Activated CD8-positive, alpha-beta memory T cell treated with anti-CD3 and anti-CD28 coated beads for 1 hour (primary cell): Measurements from ENCODE around the gene B3GALNT2.
"Not testable (repeated sequence)": the region's sequence is repeated elsewhere in the genome, so short reads cannot be mapped to it uniquely, and the experiment has no call there.

Source experiments
- DNase-seq, 2 donors: peaks; one replicate each; pipeline ENCODE4 v3.0.0-alpha.2; 2020; ENCODE audit warnings: low read depth in 1 of 2; ENCODE audit errors: extremely low read depth in 1 of 2

Gene B3GALNT2

DNA sequence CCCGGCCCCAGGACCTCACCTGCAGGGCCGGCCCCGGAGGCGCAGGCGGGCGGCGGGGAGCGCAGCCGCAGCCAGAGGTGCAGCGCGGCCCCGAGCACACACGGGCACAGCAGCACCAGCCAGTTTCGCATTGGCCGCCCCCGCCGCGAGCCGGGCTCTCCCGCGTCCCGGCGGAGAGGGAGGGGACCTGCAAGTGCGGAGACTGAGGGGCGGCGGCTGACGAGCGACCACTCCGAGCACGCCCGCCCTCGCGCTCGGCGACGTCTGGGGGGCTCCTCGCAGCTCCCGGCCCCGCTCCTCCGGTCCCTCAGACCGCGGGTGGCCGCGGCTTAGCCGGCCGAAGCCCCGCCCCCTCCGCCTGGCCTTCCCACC, at the start of gene B3GALNT2:
B3GALNT2 (minus strand) TSS at position 331 of the 372 bp plus-strand sequence; CDS start at position 131, 200 bp downstream.
- no peak for DNase-seq

DNA sequence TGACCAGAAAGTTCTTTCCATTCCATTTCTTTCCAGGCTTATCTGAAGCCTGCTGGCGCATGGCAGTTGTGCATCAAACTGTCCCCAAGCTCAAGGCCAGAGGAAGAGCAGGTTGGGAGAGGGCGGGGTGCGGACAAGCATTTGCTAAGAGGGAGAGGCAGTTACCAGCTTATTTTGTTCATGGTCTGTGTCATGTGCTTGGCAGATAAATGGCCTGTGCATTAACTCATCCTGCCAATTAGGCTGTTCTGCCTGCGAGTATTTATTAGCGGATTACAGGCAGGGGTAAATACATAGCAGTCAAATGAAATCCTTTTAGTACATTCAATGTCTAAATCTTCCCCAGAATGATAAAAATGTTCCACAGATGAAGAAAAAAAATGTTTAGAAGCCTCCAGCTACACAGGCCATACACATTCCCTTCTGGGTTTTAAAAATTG, 48.9 kb upstream of the B3GALNT2 start:
- no peak for DNase-seq

DNA sequence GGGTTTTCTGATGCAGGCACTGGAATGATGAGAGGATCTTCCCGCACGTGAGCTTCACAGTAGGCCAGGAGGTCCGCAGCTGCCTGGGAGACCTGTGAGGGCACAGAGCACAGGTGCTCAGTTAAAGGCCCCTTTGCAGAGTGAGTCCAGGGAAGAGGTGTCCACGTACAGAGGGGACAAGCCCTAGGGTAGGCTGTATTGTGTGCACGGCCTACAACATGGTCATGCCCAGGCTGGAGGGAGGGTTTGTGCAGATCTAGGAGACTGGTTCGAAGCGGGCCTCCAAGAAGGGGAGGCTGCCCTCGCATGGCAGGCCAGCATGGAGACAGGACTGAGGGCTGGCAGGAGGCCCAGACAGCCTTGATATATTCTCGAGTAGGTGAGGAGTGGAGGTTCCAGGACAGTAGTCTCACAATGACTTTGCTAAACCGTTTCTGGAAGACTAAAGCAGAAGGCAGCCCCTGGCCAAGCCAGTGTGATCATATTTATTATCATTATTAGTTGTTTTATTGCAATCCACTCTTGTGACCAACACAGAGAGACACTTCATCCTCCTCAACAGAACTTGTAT, 48.0 kb upstream of the B3GALNT2 start:
- no peak for DNase-seq

- DNase-seq: no peak
These were observed 45.3 kb upstream of the B3GALNT2 start for GRCh38 chr1:235549351-235550139.

DNA sequence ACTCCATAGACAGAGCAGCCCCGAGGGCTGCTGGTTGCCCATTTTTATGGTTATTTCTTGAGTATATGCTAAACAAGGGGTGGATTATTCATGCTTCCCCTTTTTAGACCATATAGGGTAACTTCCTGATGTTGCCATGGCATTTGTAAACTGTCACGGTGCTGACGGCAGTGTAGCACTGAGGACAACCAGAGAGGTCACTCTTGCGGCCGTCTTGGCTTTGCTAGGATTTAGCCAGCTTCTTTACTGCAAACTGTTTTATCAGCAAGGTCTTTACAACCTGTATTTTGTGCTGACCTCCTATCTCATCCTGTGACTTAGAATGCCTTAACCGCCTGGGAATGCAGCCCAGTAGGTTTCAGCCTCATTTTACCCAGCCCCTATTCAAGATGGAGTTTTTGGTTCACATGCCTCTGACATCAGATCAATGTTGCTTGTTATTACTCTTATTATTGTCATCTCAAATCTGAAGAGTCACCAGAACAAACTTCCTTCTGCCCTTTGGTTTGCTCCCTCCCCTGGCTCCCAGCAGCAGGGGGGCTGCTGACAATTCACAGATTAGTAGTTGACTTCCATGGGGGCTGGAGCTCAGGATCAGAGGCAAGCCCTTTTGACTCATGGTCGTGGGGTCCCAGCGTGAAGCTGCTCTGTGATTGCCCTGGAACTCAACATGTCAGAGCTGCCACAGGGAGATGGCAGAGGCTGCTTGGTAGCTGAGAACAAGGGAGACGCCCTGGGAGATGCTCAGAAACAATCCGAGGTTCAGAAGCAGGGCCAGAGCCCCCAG, 42.3 kb upstream of the B3GALNT2 start:
- not testable (repeated sequence) for DNase-seq

DNA sequence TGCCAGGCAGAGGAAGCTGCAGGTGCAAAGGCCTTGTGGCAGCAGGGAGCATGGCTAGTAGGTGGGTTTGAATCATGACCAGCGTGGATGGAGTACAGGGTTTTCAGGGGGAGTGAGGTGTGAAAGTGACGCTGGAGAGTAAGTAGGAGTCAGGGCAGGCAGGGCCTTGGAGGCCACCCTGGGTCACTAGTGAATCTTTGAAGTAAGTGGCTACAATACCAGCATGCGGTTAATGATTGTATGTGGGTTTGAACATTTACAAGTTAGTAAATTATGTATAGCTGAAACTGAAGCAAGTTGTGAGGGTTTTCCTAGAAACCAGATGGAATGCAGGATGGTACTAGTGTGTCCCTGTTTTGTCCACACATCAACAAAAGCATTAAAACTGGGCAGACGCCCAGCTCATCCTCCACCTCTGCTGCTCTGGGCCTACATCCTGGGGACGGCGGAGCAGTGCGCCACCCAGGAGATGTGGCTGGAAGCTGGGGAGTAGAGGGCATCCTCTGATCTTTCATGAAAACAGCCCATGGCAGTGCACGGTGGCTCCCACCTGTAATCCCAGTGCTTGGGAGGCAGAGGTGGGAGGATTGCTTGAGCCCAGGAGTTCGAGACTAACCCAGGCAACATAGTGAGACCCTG, 41.2 kb upstream of the B3GALNT2 start:
- DNase-seq: no peak

- DNase-seq: not testable (repeated sequence)
These were observed 38.6 kb upstream of the B3GALNT2 start for GRCh38 chr1:235542845-235543244.

- no peak for DNase-seq
These were observed 29.4 kb upstream of the B3GALNT2 start for GRCh38 chr1:235533476-235534168.

DNA sequence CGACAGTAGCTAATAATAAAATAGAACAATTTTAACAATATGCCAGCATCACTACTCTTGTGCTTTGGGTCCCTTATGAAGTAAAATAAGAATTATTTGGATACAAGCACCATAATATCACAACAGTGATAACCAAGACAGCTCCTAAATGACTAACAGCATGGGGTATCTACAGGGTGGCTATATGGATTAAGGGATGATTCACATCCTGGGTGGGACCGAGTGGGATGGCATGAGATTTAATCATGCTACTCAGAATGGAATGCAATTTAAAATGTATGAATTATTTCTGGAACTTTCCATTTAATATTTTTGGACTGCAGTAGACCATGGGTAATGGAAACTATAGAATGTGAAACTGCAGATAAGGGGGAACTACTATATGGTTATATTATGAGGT, 28.1 kb upstream of the B3GALNT2 start:
- DNase-seq: no peak

DNA sequence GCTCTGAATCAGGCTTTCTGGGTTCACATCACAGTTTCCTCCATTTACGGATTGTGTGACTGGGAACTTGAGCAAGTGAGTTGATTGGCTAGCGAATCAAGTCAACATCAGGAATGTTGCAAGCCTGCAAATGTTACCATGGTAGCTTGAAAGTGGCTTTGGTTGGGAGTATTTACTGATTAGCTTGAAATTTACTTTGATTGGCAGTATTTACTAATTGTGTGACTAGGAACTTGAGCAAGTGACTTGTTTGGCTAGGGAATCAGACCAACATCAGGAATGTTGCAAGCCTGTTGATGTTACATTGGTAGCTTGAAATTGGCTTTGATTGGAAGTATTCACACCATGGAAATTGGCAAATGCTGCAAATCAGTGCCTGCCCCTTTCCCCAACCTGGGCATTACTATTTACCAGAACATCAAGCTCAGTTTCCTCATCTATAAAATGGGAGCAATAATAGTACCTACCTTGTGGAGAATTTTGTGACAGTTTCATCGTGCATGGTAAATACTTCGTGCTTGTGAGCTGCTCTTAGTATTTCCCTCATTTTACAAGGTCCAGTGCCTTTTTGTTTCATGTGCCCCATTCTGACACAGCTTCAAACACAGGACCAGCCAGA, 23.1 kb upstream of the B3GALNT2 start:
- DNase-seq: no peak

DNA sequence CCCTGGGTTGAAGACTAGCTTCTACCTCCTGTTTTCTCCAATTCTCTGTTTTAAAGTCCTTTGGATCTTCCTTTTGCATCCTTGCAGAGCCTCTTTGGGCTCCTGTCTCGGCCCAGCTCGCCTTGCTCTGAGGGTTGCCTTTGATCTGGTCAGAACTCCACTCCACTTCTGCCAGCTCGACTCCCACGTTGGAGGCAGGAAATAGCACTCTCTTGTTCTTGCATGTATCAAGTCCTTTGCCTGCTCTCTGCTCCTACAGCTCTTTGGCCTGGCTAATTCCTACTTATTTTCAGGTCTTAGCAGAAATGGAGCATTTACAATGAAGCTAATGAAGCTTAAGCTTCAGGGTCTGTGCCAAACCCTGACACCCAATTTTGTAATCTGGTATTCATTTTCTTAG, 21.1 kb upstream of the B3GALNT2 start:
- DNase-seq: no peak

- DNase-seq: no peak
These were observed 12.7 kb upstream of the B3GALNT2 start for GRCh38 chr1:235516862-235517446.

DNA sequence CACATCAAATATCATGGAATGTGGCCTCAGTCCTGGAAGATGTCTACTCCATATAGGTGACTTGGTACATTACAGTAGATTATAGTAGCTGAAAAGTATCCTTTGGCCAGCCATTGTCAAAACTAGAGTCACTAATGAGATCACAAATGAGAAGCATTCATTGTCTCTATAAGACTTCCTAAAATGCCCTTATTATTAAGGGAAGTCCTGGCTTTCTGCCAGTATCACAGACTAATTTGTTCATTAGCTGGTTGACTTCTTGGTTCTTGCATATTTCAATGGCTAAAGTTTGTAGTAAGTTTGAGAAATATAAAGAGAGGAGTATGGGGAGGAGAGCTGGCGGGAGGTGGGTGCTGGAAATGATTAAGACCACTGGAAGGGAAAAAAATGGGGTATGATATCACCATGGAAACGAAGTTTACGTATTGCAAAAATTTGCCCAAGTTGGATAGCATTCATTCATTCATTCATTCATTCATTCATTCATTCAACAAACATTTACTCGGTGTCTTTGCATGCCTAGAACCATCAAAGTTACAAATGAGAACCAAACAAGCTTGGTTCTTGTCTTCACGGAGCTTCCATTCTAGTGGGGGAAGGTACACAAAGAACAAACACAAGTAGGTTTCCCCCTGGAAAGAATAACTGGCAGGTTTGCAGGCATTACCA, 11.7 kb upstream of the B3GALNT2 start:
- DNase-seq: no peak

GRCh38 chr1:235513495-235514366, 9.5 kb upstream of the B3GALNT2 start:
- peak in 1 of 2 donors; percentile 2 for DNase-seq

GRCh38 chr1:235511470-235512240, 7.4 kb upstream of the B3GALNT2 start:
- DNase-seq: no peak

DNA sequence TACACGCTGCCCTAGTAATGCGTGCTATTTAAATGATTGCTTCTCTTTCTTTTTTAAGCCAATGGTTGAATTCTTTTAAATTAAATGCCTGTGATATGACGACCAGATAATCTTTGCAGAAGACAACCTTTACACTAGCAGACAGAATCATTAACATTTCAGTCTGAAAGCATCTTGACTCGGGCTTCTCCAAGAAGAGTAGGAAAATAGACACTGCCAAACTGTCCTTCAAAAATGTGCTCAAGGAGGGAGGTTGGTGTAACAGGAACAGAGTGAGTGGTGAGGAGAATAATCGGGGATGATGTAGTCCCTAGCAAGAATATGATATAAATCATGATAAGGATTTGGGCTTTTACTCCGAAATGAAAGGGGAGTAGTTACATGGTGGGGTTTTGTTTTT, 6.6 kb upstream of the B3GALNT2 start:
- DNase-seq: no peak

DNA sequence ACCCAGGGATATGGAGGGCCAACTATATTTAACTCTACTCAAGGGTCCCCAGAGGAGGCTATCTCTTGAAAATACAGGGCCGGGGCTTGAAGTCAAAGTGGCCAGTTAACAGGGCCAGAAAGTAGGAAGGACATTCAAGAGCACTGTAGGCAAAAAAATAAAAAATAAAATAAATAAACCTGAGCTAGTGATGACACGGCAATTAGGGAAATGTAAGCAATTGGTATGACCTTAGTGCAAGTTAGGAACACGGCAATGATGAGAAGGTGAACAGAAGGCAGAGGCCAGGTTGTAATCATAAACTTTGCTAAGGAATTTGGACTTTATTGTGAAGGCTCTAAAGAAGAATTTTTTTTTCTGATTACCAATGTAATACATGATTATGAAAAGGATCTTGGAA, 3.4 kb upstream of the B3GALNT2 start:
- DNase-seq: no peak
